HG03558 (cell line): ENCODE results near the gene GALE.
"Not testable (repeated sequence)": the region's sequence is repeated elsewhere in the genome, so short reads cannot be mapped to it uniquely, and the experiment has no call there.

Experiments used
- ATAC-seq: cut with Tn5 transposase; IDR thresholded peaks from one replicate; pipeline ENCODE4 v1.9.1; 2021; ENCODE audit warnings: moderate number of reproducible peaks; ENCODE audit not compliant: unreplicated experiment; ENCODE audit errors: extremely low read depth

GALE gene

DNA sequence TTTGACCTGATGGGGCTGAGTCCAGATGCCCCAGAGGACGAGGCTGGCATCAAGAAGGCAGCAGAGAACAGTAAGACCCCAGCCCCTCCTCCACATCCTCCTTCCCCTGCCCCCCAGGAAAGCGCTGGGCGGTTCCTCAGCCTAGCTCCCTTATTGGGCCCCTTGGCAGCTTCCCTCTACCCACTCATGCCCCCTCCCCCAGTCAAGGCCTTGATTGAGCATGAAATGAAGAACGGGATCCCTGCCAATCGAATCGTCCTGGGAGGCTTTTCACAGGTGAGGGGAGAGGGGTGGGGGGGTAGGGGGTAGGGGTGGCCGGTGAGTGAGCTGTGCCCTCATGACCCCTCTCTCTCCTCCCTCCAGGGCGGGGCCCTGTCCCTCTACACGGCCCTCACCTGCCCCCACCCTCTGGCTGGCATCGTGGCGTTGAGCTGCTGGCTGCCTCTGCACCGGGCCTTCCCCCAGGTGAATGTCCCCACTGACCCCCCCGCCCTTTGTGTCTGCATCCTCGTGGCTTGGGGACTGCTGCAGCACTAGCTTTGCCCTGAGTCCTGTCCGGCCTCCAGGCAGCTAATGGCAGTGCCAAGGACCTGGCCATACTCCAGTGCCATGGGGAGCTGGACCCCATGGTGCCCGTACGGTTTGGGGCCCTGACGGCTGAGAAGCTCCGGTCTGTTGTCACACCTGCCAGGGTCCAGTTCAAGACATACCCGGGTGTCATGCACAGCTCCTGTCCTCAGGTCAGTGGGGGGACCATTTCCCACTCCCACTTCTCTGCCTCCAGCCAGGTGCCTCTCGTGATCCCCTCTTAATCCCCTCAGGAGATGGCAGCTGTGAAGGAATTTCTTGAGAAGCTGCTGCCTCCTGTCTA is 6.5 kb downstream of the GALE start:
- ATAC-seq: no peak

DNA sequence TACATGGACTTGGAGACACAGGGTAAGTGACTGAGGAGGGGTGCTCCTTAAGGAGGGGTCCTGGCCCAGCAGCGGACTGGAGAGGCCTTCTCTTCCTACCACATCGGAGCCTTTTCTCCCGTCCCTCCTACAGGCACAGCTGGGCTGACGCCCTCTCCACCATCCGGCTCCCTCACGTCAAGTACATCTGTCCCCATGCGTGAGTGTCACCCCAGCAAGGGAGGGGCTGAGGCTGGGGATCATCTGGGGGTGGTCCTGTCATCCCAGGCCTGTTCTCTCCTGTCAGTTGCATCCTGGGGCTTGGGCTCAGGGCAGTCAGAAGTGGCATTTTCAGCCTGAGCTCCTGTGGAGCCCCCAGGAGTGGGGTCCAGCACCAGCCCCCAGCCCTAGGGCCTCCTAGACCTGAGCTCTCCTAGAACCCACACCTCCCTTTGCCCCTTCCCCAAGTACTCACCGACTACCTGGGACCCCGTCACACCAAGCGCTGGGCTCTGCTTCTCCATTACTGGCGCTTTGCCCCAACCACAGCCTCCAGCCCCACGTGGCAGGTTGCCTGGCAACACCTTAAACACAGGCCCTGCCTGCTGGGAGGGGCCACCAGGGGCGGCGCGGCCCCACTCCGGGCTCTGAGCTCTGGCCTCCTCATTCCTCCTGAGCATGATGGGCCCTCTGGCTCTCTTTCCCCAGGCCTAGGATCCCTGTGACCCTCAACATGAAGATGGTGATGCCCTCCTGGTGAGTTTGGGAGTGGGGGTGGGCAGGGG is 7.4 kb downstream of the GALE start:
- no peak for ATAC-seq

DNA sequence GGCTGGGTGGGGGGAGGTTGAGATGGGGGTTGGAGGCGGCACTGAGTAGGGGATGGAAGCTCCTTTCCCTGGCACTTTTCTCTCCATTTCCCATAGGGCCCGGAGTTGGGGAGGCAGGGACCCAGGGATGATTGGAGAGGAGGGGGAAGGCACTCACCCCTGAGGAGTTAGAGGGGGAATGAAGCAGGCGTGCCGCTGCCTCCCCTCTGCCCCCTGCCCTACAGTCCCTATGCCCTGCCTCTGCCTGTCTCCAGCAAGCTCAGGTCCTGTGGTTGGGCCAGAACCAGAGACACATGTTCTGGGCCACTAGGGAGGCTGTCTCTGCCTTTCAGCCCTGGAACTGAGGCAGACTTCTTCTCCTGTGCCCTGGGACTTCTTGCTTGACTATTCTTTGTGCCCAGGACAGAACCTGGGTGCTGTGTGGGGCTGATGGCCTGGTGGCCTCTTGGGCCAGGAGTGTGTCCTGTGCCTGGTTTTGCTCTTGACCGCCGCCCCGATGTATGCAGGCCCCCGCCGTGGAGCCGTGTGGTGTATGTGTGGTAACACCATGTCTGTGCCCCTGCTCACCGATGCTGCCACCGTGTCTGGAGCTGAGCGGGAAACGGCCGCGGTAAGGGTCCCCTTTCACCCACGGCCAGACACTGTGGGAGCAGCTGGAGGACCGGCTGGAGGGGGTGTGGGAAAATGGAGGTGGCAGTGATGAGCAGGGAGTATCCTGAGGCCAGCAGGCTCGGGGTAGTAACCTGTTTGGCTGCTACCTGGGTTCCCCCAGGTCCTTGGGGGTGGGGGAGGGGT is 8.2 kb downstream of the GALE start:
- ATAC-seq: no peak

DNA sequence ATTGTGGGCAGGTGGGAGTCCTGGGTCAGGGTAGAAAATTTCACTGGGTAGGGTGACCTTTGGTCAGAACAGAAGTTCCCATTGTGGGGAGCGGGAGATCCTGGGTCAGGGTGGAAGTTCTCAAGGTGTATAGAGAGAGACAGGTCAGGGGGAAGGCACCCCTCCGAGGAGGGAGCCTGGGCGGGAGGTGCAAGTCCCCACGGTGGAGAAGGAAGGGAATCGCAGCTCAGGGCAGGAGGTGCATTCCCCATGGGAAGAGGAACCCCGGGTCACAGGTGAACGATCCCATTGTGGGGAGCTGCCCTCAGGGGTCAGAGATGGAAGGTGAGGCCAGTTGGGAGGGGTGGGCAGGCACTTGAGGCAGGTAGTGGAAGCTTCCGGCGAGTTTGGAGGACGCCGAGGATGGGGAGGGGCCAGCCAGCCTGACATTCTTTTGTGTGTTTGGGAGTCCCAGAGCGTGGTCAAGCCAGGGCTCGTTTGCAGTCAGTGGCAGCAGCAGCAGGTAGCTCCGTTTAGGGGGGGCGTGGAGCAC is 9.0 kb downstream of the GALE start:
- no peak for ATAC-seq

DNA sequence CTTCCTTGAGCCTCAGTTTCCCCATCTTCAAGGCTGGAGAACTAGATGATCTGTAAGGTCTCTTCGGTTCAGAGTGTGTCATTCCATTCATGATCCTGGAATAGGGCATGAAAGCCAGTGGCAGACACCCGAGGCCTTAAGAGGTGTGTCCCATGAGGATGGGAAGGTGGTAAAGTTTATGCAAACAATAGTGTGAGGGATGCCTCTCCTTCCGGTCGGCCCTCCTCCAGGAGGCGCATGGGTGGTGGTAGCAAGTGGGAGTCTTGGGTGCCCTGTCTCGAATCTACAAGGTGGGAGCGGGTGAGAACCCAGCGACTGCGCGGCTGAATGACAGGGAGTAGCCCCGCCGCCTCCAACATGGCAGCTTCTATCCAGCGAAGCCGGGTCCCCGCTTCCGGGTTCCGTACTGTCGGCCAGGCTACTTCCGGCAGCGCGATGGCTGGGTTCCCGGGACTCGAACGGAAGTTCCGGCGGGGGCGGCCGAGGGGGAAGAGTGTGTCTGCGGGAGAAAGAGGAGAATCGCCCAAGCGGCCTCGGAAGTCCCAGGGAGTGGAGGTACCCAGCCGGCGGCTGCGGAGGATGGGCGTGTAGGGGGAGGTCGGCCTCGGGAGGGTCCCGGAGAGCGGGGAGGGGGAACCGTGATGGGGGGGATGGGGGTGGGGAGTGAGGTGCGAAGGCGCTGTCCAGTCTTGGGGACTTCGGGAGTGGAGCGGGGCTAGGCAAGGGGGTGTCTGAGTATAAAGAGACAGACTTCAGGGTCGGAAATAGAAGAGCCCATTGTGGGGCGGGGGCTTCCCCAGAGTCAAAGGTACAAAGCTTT is 9.6 kb downstream of the GALE start, which contains the start of gene LYPLA2:
Gene LYPLA2, plus strand, starts transcription at position 450 of the 820 bp plus-strand sequence. CDS start 1,538 bp downstream, outside the sequence.
- ATAC-seq: no peak

DNA sequence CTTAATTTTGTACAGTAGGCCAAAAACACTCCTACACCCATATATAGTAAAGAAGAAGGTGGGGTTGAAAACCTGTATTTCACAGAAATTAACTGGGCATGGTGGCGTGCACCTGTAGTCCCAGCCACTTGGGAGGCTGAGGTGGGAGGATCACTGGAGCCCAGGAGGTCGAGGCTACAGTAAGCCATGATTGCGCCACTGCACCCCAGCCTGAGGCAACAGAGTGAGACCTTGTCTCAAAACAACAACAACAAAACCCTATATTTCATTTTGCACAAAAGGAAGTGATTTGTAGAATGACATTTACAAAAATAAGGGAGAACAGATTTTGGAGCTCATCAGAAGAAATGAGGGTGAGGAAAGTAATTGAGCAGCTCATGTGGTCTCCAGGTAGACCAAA is 11.9 kb downstream of the GALE start:
- no peak for ATAC-seq

DNA sequence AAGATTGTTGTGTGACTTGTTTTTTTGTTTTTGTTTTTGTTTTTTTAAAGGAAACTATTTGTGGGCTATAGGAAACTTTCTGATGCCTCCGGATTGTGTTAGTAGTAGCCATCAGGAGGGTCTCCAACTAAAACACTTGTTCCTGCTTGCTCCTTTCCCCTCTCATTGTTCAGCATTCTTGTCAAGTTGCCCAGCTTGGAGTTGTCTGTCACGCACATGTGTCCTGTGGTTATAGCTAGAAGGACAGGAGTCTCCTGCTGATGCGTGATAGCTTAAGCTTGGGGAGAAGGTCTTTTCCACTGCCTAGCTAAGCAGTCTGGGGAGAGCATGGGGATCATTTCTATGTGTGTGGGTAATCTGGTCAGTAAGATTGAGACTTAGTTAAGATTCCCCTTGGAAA is 12.9 kb downstream of the GALE start:
- ATAC-seq: no peak

DNA sequence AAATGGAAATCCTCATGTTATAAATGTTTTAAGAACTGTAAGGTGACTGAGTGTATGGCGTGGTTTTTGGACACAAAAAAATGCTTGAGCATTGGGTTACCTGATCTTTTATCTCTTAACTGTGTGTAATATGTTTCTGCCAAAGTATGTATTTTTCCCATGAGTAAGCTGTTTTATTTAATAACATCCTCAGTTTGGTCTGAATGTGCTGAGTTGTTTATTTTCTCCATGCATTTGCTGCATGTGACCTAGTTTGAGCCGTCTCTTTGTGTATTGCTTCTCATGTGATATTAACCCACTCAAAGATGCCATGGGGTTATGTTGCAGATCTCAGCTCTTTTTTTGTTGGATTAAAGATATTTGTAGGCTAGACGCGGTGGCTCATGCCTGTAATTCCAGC is 15.7 kb downstream of the GALE start:
- no peak for ATAC-seq

DNA sequence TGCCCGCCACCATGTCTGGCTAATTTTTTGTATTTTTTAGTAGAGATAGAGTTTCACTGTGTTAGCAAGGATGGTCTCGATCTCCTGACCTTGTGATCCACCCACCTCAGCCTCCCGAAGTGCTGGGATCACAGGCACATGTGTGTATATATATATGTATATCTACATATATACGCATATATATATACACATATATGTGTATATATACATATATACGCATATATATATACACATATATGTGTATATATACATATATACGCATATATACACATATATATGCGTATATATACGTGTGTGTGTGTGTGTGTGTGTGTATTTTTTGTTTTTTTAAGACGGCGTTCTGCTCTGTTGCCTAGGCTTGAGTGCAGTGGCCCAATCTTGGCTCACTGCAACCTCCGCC is 17.4 kb downstream of the GALE start:
- not testable (repeated sequence) for ATAC-seq

DNA sequence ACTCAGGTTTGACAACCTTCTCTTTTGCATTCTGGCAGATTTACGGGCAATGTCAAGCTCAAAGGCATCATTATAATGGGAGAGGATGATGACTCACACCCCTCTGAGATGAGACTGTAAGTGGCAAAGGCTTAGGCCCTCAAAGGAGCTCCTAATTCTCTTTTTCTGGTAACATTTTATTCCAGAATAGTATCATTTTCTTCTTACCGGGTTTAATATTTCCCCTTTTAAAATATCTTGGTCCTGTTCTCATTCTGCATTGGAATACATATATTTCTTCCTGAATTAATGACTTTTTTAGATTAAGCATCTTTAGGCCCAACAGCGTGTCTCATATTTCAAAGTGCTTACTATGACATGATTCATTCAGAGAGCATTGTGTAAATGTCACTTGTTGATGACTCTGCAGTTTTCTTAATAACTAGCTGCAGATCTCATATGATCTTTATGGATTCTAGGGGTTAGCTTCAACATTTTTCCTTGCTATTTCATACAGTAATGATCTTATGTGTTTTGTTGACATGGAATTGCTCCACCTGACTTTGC is 20.7 kb downstream of the GALE start:
- ATAC-seq: no peak

DNA sequence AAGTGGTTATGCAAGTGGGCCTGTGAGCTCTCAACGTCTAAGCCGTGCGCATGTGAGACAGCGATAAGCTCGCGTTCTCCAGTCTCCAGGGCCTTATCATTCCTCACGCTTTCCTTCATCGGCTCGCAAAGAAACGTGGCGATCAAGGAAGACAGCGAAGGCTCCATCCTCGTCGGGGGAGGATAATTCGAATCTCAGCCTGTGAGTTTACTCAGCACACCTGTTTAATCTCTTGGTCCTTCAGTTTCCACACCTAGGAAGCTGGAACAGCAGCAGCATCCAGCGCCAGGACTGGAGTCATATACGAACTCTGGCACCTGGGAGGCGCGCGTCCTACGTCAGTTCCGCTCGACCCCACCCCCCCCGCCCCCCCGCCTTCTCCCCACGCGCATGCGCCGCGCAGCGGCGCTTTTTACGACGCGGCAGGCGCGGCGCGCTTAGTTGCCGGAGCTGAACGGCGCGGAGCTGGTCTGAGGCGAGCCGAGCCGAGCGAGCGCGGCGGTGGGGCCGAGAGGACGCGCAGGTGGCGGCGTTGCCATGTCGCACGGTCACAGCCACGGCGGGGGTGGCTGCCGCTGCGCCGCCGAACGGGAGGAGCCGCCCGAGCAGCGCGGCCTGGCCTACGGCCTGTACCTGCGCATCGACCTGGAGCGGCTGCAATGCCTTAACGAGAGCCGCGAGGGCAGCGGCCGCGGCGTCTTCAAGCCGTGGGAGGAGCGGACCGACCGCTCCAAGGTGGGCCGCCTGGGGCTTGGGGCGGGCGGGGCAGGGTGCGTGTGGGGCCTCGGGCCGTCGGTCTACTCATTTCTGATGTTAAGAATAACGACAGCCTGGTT is 22.4 kb downstream of the GALE start, which contains the start of gene PITHD1:
Gene PITHD1, plus strand, starts transcription at position 440 of the 836 bp plus-strand sequence. Its CDS starts 98 bp downstream, at position 538.
- no peak for ATAC-seq

DNA sequence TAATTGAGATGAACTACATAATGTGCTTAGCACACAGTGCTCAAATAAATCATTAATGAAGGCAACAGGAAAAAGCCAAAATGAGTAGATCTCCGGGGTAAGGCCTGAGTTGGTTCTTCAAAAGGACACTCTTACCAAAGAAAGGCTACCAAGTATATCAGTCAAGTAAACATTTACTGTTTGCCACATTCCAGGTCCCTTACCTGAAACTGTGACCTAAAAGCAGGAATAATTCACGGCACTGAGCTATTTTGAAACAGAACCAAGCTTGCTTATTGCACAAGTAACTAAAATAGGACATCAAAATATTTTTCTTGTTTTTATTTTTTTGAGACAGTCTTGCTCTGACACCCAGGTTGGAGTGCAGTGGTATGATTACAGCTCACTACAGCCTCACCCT is 24.3 kb downstream of the GALE start:
- no peak for ATAC-seq

DNA sequence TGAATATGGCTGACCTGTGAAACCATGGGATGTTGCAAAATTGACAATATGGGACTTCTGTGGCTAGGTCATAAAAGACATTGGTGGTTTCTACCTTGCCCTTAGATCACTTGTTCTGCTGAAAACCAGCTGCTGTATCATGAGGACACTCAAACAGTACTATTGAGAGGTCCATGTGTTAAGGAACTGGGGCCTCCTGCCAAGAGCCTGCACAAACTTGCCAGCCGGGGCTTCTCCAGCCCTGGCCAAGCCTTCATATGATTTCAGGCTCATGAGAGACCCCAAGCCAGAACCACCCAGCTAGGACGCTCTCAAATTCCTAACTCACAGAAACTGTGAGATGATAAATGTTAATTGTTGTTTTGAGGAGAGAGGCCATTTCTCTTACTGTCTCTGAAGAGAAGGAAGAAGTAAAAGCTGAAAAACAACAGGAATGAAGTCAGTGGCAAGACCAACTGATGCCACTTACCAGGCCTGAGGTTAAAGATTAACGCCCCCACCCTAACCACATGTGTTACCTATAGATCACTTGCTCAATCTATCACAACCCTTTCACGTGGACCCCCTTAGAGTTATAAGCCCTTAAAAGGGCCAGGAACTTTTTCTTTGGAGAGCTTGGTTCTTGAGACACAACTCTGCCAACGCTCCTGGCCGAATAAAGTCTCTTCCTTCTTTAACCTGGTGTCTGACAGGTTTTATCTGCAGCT is 26.2 kb downstream of the GALE start:
- no peak for ATAC-seq

DNA sequence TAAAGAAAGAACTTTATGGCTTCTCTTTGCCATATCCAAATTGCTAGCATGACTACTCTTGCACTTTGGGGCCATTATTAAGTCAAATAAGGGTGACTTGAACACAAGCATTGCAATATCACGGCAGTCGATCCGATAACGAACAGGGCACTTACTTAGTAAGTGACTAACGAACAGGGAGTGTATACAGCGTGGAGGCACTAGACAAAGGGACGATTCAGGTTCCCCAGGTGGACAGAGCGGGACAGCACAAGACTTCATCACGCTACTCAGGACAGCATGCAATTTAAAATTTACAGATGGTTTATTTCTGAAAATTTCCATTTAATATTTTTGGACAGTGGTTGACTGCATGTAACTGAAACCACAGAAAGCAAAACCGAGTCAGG is 27.7 kb downstream of the GALE start:
- no peak for ATAC-seq

DNA sequence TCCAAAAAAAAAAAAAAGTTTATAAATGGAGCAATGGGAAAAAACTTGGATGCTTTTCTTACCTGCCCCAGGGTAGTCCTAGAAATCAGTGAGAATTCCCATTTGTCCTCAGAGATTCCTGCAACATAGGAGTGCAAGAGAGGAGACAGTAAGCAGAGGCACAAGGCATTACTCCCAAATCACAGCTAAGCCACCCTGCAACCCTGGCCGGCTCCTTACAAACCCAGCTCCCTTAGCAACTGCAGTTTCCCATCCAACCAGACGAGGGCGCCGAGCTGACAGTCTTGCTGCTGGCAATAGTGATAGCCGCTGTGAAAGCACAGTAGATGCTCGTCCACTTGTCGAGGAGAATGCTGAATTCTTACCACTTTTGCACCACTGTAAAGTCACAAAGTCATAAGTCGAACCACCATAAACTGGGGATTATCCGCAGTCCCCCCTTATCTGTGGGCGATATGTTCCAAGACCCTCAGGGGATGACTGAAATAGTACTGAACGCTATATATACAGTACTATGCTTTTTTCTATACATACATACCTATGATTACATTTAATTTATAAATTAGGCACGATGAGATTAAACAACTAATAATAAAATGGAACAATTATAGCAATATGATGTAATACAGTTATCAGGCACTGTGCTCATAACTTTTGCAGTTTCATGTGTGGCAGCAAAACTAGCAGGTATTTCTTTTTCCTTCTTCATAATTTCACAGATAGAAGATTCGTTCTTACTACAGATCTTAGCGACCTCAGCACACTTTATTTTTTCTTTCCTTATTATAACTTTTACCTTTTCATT is 28.3 kb downstream of the GALE start:
- ATAC-seq: no peak

DNA sequence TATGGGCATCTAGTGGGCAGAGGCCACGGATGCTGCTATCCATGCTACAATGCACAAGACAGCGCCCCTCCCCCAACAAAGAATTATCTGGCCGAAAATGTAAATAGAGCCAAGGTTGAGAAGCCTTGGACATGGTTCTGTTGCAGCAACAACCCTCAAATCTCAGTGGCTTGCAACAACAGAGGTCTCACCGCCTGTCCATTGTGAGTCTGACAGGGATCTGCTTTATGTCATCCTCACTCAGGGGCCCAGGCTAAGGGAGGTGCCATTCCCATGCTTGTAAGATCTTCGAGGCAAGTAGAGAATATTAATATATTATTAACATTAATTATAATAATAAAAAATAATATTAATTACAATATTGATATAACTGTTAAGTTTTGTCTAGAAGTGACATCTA is 31.8 kb downstream of the GALE start:
- ATAC-seq: no peak

DNA sequence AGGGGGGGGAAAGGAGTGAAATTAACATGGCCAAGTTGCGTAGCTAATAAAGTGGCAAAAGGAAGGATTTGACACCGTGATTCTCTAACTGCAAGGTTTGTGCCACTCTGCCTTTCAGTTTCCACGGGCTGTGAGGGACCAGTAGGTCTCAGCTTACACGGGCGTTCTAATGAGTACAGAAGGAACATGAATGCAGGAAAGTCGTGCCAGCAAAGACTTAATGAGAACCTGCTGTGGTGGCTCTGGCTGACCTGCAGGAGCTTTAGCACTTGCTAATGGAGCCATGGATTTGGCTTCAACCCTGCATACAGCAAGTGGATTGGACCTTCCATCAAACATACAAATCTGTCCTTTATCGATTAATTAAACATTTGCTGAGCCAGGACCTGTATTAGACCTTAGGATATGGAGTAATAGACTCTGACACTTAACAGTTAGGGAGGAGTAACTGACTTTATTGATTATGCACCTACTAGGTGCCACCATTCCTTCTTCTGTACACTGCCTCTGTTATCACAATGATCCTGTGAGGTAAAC is 37.4 kb downstream of the GALE start:
- ATAC-seq: no peak
